Stimulated activated CD4-positive, alpha-beta T cell treated with anti-CD3 and anti-CD28 coated beads, Interleukin-4, amount 100 ng/mL, for 4 hours (primary cell): Measurements from ENCODE around the gene ACCS.
A peak's percentile ranks its signal among the peaks of the same experiment; 100 is the strongest.

Source experiments
- DNase-seq, 2 experiments: peaks; one replicate each; pipeline ENCODE4 v3.0.0-alpha.2; 2020

The ACCS gene

GRCh38 chr11:44094260-44094868, 28.3 kb downstream of the ACCS start:
- DNase-seq = peak; percentile 57 to 64

- DNase-seq = peak; percentile 81 to 85
Observed at GRCh38 chr11:44095506-44096359, 29.7 kb downstream of the ACCS start, which contains the start of gene EXT2. TSS of gene EXT2 (plus strand) at chr11:44095678. CDS start at chr11:44107713, 12,035 bp downstream.

- no peak for DNase-seq
Observed at GRCh38 chr11:44096360-44097185, 30.5 kb downstream of the ACCS start.

- no peak for DNase-seq
Observed at GRCh38 chr11:44097821-44098220, 31.8 kb downstream of the ACCS start.

GRCh38 chr11:44101098-44101497, 35.0 kb downstream of the ACCS start:
- no peak for DNase-seq

GRCh38 chr11:44104481-44105294, 38.6 kb downstream of the ACCS start:
- no peak for DNase-seq

GRCh38 chr11:44108260-44108659, 42.2 kb downstream of the ACCS start:
- no peak for DNase-seq

GRCh38 chr11:44110231-44110679, 44.2 kb downstream of the ACCS start:
- peak; percentile 30 to 33 for DNase-seq

- DNase-seq = no peak
Observed at GRCh38 chr11:44112091-44112821, 46.2 kb downstream of the ACCS start.

GRCh38 chr11:44113018-44113417, 46.9 kb downstream of the ACCS start:
- DNase-seq = no peak

GRCh38 chr11:44113572-44113971, 47.5 kb downstream of the ACCS start:
- DNase-seq = no peak

- DNase-seq = no peak
Observed at GRCh38 chr11:44116234-44116830, 50.3 kb downstream of the ACCS start.

- no peak for DNase-seq
Observed at GRCh38 chr11:44120169-44120568, 54.1 kb downstream of the ACCS start.

- DNase-seq = no peak
Observed at GRCh38 chr11:44125598-44125997, 59.5 kb downstream of the ACCS start.

- no peak for DNase-seq
Observed at GRCh38 chr11:44126304-44126703, 60.2 kb downstream of the ACCS start.

GRCh38 chr11:44127130-44127529, 61.1 kb downstream of the ACCS start:
- no peak for DNase-seq

GRCh38 chr11:44128729-44129128, 62.7 kb downstream of the ACCS start:
- DNase-seq = no peak

GRCh38 chr11:44130751-44131150, 64.7 kb downstream of the ACCS start:
- no peak for DNase-seq

GRCh38 chr11:44133335-44133946, 67.4 kb downstream of the ACCS start:
- no peak for DNase-seq
